HG02943 (cell line): Measurements from ENCODE around the gene CDR2.

Source experiments
- ATAC-seq: cut with Tn5 transposase; IDR thresholded peaks from one replicate; pipeline ENCODE4 v1.9.1; 2021; ENCODE audit warnings: mild to moderate bottlenecking, low read depth, moderate library complexity; ENCODE audit not compliant: unreplicated experiment

Gene CDR2

DNA sequence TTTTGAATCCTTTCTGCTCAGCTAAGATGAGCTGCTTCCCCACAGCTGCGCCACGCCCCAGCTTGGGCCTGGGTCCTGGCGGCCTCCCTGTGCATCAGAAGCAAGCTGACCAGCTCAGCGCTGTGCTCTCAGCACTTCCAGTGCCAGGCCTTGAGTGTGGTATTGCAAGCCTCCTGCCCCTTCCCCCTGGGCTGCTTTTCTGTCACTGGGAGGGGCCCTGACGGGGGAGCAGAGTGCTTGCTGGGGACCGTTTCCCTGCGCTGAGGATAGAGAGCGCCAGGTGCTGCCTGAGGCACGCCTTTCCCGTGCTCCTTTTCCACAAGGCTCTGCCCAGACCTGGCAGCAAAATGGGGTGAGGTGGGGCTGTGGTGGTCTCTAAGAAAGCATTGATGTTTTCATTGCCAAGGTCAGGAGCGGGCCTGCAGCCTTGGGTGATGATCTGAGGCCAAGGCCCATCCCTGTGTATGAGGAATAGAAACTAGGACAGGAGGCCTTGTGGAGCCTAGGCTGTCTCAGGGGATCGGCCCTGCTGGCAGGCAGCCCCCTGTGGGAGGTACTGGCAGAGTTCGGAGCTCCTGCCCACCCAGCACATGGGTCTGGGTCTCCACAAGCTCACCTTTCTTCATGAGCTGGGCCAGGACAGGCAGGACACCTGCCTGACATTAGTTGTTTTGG is 47.5 kb downstream of the CDR2 start:
- no peak for ATAC-seq

DNA sequence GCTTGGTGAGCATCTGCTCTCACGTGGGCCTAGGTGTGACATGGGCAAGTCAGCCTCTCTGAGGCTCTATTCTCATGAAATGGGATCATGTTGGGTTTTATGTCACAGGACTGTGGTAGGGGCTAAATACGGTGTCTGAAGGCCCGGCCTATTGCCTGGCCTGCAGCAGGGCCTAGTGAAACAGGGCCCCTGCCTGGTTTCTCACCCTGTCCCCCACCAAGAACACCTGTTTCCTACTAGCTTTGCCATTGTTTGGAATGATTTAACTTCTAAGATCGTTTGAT is 48.1 kb downstream of the CDR2 start:
- no peak for ATAC-seq

DNA sequence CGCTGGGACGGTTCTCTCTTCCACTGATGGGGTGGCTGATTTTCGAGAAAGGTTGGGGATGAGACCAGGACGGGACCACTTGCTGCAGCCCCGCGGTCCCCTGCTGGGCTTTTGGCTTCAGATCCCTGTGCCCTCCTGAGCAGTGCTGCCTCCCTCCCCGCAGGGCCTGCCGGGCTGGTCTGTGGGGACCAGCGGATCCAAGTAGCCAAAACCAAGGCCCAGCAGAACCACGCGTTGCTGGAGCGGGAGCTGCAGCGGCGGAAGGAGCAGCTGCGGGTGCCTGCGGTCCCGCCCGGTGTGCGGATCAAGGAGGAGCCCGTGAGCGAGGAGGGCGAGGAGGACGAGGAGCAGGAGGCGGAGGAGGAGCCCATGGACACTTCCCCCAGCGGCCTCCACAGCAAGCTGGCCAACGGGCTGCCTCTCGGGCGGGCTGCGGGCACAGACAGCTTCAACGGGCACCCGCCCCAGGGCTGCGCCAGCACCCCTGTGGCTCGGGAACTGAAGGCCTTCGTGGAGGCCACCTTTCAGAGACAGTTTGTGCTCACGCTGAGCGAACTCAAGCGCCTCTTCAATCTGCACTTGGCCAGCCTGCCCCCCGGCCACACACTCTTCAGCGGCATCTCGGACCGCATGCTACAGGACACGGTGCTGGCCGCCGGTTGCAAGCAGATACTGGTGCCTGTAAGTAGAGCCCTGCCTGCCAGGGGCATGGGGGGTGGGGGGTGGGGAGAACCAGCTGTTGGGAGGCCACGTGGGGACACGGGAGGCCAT is 48.6 kb downstream of the CDR2 start:
- ATAC-seq: no peak

DNA sequence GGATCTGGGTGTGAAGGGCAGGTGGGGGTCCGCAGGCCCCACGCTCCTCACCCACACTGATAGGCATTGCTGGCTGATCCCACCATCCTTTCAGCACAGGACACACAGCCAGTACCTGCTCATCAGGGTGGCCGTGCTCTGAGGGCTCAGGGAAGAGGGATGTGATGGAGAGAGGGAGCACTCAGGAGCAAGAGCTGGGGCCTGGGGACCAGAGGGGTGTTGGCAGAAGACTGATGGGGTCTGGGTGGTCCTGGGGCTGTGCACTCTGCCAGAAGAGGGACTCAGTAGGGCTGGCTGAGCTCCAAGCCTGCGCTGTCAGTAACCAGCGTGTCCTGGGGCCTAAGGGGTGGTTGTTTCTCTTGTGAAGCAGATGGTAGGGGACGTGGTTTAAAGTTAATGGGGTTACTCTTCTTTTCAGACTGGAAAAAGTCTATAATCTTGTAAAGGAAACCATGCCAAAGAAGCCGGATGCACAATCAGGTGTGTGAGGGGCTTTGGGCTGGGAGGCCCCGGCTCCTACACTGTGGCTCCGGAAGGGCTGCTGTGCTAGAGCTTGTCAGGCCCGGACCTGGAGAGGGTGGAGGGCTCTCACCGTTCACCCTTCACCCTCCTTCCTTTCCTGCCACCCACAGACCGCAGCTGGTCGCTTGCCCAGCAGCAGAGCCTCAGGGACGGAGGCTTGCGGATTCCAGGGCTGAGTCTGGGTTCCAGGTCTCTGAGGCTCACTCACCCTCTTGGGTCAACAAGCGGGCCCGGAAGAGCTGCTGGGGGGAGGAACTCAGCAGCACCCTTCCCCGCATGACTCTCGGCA is 49.4 kb downstream of the CDR2 start:
- ATAC-seq: no peak

DNA sequence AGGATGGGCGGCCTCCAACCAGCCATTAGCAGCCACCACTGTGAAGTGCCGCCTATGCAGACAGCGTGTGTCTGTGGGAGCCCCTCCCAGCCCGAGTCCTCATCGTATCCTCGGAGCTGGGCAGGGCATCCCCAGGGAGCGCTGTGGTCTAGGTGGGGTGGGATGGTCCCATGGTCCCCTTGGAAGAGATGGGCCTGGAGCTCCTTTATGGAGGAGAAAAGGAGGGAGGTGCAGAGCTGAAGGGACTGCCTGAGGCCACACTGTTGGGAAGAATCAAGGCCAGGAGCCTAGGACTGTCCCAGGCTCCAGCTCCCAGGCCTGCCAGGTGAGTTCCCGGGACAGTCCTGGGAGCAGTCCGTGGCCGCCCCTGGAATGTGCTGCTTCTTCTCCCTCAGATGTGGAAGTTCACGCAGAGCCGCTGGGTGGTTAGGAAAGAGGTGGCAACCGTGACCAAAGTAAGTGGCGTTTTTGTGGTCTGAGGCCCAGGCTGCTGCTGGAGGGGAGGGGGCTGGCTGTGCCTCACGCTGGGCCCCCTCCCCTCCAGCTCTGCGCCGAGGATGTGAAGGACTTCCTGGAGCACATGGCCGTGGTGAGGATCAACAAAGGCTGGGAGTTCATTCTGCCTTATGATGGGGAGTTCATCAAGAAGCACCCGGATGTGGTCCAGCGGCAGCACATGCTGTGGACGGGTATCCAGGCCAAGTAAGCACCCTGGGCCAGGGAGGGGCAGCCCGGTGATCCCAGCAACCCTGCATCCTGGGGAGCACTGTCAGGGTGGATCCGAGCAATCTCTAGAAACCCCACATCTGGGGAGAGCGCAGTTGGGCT is 50.2 kb downstream of the CDR2 start:
- no peak for ATAC-seq

DNA sequence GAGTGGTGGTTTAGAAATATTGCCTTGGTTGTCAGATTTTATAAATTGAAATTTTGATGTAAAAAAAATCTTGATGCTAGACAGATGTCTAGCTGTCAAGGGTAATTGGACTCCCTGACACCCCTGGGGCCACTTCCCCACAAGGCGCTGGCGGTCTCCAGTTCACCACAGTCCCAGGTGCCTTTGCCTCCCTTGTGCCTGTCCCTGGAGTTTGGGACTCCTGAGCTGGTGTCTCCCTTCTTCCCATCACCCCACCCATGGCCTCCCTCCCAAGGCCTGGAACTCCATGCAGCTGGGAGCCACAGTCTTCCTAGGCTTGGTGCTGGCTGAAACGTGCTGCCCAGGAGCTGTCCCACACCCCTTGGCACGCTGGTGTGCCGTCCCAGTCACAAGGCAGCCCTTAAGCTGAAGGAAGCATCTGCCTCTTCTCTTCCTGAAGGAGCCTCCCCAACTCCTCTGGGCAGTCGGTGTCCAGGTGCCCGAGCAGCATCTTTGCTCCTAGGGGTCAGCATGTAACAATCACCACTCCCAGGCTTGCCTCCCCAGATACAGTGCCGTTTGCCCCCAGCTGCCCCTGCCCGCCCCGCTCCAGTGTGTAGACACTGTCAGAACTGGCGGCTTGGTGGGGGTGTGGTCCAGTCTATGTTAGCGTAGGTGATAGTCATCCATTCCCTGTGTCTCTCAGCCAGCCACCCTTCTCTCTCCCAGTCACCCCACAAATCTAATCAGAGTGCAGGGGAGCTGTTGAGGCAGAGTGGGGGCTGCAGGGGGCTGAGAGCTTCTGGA is 51.1 kb downstream of the CDR2 start:
- ATAC-seq: no peak

DNA sequence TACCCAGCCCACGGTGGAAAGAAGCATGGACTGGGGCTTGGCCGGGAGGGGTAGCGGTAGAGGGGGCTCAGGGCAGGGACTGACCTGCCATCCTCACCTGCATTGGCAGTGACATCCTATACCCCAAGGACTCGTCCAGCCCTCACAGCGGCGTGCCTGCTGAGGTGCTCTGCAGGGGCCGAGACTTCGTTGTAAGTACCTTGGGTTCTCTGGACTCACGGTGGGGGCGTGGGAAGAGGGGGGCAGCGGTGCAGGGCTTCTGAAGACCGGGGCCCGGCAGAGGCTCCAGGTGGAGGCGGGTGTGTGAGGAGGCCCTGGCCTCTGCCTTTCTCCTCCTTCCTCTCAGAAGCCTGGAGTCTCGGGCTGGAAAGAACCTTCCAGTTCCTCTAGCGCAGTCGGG is 51.7 kb downstream of the CDR2 start:
- ATAC-seq: no peak

DNA sequence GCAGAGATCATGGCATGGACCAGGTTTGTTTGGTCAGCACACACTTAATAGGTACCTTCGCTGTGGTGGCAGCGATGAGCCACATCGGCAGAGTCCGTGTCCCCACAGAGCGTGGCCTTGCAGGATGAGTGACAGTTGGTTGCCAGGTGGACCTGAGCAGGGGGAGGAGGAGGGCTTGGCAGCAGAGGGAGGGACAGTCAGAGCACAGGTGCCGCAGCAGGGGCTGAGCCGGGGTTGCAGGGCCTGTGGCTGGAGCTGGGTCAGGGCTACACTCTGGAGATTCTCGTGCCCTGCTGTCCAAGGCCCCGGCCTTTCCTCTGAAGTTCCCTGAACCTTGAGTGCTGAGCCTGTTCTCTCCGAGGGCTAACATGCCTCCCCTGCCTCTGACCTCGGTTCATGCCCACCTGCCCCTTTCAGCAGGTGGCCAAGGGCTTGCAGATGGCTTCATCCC is 52.4 kb downstream of the CDR2 start:
- ATAC-seq: no peak

DNA sequence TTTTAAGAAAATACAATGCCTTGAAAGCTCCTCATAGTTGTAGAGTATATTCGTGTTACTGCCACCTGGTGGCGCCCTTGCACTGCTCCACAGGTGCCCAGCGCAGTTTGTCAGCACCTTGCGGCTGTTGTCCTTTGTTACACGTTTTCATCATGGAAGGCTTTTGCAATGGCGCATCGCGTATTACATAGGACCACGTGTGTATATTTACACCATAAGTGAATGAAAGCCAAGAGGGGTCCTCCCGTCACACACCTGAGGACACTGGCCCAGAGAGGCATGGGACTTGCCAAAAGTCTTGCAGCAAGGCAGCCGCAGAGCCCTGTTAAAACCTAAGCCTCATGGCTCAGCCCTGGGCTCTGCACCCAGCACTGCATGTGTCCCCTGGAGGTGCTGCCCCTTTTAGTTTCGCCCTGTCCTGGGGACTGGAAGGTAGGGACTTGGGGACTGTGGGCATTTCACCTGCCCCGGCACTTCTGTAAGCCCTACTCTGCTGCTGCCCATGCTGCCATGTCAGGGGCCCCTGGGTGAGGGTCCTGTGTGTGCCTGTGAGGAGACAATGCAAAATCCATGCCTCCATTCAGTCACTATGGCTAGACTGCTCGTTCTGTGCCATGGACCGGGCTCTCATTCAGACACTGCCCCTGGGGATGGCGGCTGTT is 52.9 kb downstream of the CDR2 start:
- ATAC-seq: no peak

DNA sequence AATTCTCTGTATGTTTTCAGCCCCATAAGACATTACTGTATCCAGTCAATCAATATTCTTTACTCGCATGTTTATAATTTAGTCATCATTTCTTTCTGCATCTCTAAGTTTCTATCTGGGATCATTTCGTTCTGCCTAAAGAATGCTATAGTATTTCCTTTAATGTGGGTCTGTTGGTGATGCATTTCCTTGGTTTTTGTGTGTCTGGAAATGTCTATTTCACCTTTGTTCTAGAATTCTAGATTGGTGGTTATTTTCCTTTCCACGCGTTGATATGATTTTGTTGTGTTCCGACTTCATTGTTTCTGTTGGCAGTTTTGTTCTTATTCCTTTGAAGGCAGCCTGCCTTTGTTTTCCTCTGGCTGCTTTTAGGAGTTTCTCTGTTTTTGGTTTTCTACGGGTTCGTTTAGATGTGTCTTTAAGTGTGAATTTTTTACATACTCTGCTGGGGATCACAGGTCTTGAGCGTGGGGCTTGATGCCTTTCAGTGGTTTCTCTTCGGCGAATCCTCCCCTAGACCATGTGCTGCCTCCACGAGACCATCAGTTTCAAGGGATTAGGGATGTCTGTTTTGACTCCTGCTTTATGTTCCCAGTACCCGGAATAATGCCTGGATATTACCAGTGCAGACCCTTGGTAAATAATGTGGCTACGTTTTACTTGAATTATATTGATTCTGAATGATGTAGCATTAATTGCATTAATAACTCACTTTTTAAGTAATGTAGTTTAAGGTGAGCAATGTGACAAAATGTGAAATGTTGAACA is 53.7 kb downstream of the CDR2 start:
- no peak for ATAC-seq

DNA sequence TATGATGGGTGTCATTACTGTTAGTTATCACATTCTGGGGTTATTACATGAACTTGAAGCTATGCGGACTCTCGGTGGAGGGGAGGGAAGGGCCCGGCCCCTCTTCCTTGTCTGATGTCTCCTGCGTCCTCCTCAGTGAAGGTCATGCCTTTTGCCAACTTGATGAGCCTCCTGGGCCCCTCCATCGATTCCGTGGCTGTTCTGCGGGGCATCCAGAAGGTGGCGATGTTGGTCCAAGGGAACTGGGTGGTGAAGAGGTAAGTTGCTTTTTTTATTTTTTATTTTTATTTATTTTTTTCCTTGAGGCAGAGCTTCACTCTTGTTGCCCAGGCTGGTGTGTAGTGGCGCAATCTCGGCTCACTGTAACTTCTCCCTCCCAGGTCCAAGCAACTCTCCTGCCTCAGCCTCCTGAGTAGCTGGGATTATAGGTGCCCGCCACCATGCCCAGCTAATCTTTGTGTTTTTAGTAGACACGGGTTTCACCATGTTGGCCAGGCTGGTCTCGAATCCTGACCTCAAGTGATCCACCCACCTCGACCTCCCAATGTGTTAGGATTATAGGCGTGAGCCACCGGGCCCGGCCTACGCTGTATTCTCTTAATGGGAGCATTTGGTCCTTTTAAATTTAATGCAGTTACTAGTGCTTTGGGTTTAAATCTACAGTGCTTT is 55.6 kb downstream of the CDR2 start:
- ATAC-seq: no peak

DNA sequence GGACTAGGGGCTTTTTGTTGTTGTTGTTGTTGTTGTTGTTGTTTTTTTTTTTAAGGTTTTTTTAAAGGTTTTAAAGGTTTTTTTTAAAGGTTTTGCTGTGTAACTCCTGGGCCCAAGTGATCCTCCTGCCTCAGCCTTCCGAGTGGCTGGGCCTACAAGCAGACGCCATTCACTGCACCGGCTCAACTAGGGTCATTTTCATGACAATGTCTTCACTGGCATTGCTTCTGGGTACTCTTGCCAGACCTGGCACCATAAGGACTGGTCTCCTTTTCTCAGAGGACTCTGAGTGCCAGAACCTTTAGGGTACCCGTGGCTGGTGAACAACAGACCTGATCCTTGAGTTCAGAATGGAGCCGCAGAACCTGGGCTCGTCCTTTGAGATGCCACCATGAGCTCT is 56.8 kb downstream of the CDR2 start:
- no peak for ATAC-seq

DNA sequence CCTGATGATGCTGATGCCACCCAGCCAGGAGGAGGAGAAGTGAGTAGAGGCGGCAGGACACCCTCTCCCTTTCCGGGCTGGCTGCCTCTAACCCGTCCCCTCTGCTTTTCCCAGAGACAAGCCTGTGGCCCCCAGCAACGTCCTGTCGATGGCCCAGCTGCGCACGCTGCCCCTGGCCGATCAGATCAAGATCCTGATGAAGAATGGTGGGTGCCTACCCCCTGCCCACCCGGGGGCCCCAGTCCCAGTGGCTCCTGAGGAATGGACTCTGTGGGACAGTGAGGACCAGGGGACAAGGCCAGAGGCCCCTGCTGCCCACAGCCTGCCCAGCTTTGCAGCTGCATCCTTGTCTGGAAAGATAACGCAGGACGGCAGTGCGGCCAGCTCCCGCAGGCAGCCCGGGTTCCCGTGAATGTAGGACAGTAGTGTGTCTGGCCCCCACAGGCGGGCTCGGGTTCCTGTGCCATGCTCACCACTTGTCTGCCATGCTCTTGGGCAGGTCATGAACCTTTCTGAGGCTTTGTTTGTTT is 57.4 kb downstream of the CDR2 start:
- no peak for ATAC-seq

DNA sequence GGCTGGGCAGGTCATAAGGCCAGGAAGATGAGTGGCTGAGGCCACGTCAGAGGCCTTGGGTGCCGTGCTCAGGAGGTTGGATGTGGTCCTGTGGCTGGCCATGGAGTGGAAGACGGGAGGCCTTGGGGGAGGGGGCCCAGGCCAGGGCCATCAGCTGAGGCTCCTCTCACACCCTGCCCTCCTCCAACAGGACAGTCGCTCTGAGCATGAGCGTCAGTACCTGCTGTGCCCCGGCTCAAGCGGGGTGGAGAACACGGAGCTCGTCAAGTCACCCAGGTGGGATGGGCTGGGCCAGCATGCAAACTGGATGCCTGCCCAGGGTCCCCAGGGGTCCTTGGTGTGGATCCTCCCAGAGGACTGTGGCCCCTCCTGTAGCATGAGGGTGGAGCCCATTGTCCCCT is 58.0 kb downstream of the CDR2 start:
- no peak for ATAC-seq

DNA sequence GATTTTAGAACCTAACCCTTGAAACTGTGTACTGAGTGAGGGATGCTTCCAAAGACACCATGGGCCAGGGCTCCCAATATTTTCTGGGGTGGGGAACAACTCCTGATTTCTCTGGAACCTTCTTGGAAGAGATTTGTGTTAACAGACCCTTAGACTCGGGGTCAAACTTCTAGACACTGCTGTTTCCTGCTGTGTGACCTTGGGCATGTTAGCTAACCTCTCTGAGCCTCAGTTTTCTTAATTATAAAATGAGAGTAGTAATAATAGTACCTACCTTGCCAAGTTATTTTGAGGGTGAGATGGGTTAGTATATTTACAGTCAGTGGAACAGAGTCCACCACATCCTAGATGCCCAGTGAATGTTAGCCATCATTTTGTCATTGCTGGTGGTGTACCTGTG is 58.4 kb downstream of the CDR2 start:
- ATAC-seq: no peak

DNA sequence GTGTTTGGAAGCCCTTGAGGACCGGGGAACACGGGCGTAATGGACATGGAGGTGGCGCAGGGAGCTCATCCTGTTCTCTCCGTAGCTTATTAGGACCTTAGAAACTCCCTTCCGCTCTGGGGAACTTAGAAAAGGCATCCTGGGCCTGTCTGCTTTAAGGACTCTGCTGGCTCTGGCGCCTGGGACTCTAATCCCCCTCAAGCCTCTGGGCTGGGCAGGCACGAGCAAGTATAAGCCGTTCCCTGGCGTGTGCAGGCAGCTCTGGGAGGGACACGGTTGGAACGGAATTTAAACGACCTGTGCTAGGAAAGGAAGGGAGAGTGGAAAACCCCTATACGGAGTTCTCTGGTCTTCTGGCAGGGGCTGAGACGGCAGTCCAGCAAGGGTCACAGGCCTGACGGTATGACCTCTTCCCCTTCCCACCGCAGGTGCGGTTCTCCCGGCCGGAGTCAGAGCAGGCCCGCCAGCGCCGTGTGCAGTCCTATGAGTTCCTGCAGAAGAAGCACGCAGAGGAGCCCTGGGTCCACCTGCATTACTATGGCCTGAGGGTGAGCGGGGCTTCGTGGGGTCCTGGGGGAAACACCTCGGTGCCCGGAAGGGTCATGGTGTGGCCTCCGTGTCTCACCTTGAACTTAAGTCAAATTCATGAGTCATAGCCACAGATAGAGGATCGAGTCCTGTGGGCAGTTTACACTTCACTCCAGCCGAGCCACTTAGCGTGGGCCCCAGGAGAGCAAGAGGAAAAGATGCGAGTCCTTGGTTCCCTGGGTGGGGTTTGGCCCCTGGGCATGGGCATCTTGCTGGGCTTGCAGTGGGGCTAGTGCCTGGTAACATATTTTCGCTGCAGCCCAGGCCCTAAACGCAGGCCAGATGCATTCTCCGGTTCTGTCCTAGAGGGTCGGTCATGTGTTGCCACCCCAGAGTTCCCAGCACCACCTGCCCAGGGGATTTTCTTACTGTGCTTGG is 59.5 kb downstream of the CDR2 start:
- ATAC-seq: no peak
